WTC11 (cell line): Measurements from ENCODE around the gene OSBPL10. TPM values are rescaled to one million over a fixed set of nuclear protein-coding genes. Genes with fewer than 3 reads are reported as not detected.

ENCODE experiments used
- AFF4 ChIP-seq: sonication (generic); formaldehyde crosslinking; IDR thresholded peaks from 2 replicates; pipeline ENCODE4 v1.8.1; 2023; ENCODE audit warnings: mild to moderate bottlenecking, missing genetic modification reagents, borderline replicate concordance
- ATF1 ChIP-seq: sonication (generic); formaldehyde crosslinking; IDR thresholded peaks from 2 replicates; pipeline ENCODE4 v1.8.1; 2023; ENCODE audit warnings: mild to moderate bottlenecking, moderate library complexity, missing genetic modification reagents
- ATF2 ChIP-seq: sonication (generic); formaldehyde crosslinking; IDR thresholded peaks from 2 replicates; pipeline ENCODE4 v1.8.1; 2022; ENCODE audit warnings: low read depth, missing genetic modification reagents, borderline replicate concordance
- E2F4 ChIP-seq: sonication (generic); formaldehyde crosslinking; IDR thresholded peaks from 2 replicates; pipeline ENCODE4 v1.8.1; 2022; ENCODE audit warnings: low read depth, mild to moderate bottlenecking, moderate library complexity, missing genetic modification reagents, borderline replicate concordance
- ETV6 ChIP-seq: sonication (generic); formaldehyde crosslinking; IDR thresholded peaks from 2 replicates; pipeline ENCODE4 v1.8.1; 2022; ENCODE audit warnings: mild to moderate bottlenecking, missing genetic modification reagents
- FOXP4 ChIP-seq: sonication (generic); formaldehyde crosslinking; IDR thresholded peaks from 2 replicates; pipeline ENCODE4 v1.8.0; 2022; ENCODE audit warnings: mild to moderate bottlenecking, missing genetic modification reagents
- JAZF1 ChIP-seq: fragments of 250-450 bp; sonication (Bioruptor Pico); IDR thresholded peaks from 2 replicates; pipeline ENCODE4 v1.9.0; 2021; ENCODE audit warnings: moderate library complexity, mild to moderate bottlenecking, inconsistent platforms
- MLX ChIP-seq: sonication (generic); formaldehyde crosslinking; IDR thresholded peaks from 2 replicates; pipeline ENCODE4 v1.8.1; 2023; ENCODE audit warnings: mild to moderate bottlenecking, missing genetic modification reagents, moderate library complexity
- NFATC4 ChIP-seq: fragments of 250-450 bp; sonication (Bioruptor Pico); IDR thresholded peaks from 2 replicates; pipeline ENCODE4 v1.9.0; 2021; ENCODE audit warnings: mild to moderate bottlenecking
- NFYB ChIP-seq: sonication (generic); formaldehyde crosslinking; conservative IDR thresholded peaks from 2 replicates; pipeline ENCODE4 v1.8.0; 2022; ENCODE audit warnings: low read depth, missing genetic modification reagents
- OVOL2 ChIP-seq: fragments of 250-450 bp; sonication (Bioruptor Pico); IDR thresholded peaks from 2 replicates; pipeline ENCODE4 v1.9.0; 2021; ENCODE audit warnings: mild to moderate bottlenecking, borderline replicate concordance
- RORB ChIP-seq: fragments of 250-450 bp; sonication (Bioruptor Pico); IDR thresholded peaks from 2 replicates; pipeline ENCODE4 v1.9.0; 2021; ENCODE audit warnings: mild to moderate bottlenecking
- STAT6 ChIP-seq: sonication (generic); formaldehyde crosslinking; conservative IDR thresholded peaks from 2 replicates; pipeline ENCODE4 v1.8.1; 2023; ENCODE audit warnings: mild to moderate bottlenecking, low read depth, missing genetic modification reagents, moderate library complexity
- TCF7 ChIP-seq: sonication (generic); formaldehyde crosslinking; IDR thresholded peaks from 2 replicates; pipeline ENCODE4 v1.8.0; 2022; ENCODE audit warnings: mild to moderate bottlenecking, low read depth, missing genetic modification reagents, moderate library complexity
- ZBTB43 ChIP-seq: sonication (generic); formaldehyde crosslinking; IDR thresholded peaks from 2 replicates; pipeline ENCODE4 v1.8.1; 2023; ENCODE audit warnings: mild to moderate bottlenecking, missing genetic modification reagents
- ZNF317 ChIP-seq: sonication (generic); formaldehyde crosslinking; IDR thresholded peaks from 2 replicates; pipeline ENCODE4 v1.8.1; 2023; ENCODE audit warnings: low read depth, mild to moderate bottlenecking, moderate library complexity, missing genetic modification reagents, borderline replicate concordance
- ZNF532 ChIP-seq: fragments of 250-450 bp; sonication (Bioruptor Pico); IDR thresholded peaks from 2 replicates; pipeline ENCODE4 v1.9.0; 2021; ENCODE audit warnings: mild to moderate bottlenecking, borderline replicate concordance
- ZSCAN18 ChIP-seq: fragments of 250-450 bp; sonication (Bioruptor Pico); IDR thresholded peaks from 2 replicates; pipeline ENCODE4 v2.1.2; 2022; ENCODE audit warnings: mild to moderate bottlenecking, moderate library complexity
- total RNA-seq: library from RNA; stranded (reverse); gene quantifications from 3 replicates; pipeline ENCODE4 v1.2.3, GENCODE V29; 2021

The OSBPL10 gene
- total RNA-seq, 1 experiment from 2014 or later, result 84.1 TPM

GRCh38 chr3:31980530-31981205 lies 394 bp downstream of the OSBPL10 start (continued):
- TF ChIP-seq ATF2 (CRISPR knock-in tag) (no peak), ETV6 (CRISPR knock-in tag) (0 out of 2 replicates have a peak, but pooled peaks have one; percentile 5), E2F4 (CRISPR knock-in tag) (no peak), TCF7 (CRISPR knock-in tag) (no peak; the same call in 1 of the 2 replicates), ZBTB43 (CRISPR knock-in tag) (peak; percentile 96), AFF4 (CRISPR knock-in tag) (no peak), ZNF532 (no peak), OVOL2 (CRISPR knock-in tag) (no peak), STAT6 (CRISPR knock-in tag) (no peak), NFATC4 (no peak), RORB (CRISPR knock-in tag) (no peak), ZSCAN18 (no peak), NFYB (no peak), JAZF1 (CRISPR knock-in tag) (no peak), ATF1 (CRISPR knock-in tag) (no peak), MLX (CRISPR knock-in tag) (no peak), FOXP4 (CRISPR knock-in tag) (no peak; the same call in 1 of the 2 replicates), ZNF317 (CRISPR knock-in tag) (no peak)
